Measurements from ENCODE around the gene CLCN2.

Gene CLCN2

DNA sequence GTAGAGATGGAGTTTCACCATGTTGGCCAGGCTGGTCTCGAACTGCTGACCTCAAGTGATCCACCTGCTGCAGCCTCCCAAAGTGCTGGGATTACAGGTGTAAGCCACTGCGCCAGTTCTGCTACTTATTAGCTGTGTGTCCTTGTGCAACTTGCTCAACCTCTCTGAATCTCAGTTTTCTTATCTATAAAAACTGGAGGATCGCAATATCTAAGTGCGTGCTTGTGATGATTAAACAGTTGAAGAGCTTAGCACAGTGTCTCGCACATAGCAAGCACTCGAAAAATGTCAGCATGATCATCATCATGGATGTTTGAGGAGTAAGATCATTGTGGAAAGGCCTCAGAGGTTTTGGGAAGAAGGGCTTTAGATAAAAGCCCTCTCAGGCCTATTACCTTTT is 10.8 kb downstream of the CLCN2 start:
- WGBS, result 96% methylated on average over 6 of the region's 6 CpGs
- H3K36me3 ChIP-seq (ENCODE audit: insufficient read depth, low read length), result peaks cover 42% of the 10 kb centered on the region
- H3K27me3 ChIP-seq (ENCODE audit: insufficient read depth, low read length), result no peaks in the 10 kb centered on the region
- no peak overlapping the region for H3K27ac ChIP-seq (ENCODE audit: low read depth, low read length)
- H3K4me1 ChIP-seq (ENCODE audit: insufficient read depth, low read length), result peaks cover 5% of the 10 kb centered on the region; the same call in 1 of the 2 replicates
- H3K9me3 ChIP-seq (ENCODE audit: insufficient read depth, low read depth, low read length), result no peaks in the 10 kb centered on the region
- H3K4me3 ChIP-seq (ENCODE audit: low read length), result no peak overlapping the region
- no peak overlapping the region for H3K9ac ChIP-seq (ENCODE audit: low read depth, low read length)

DNA sequence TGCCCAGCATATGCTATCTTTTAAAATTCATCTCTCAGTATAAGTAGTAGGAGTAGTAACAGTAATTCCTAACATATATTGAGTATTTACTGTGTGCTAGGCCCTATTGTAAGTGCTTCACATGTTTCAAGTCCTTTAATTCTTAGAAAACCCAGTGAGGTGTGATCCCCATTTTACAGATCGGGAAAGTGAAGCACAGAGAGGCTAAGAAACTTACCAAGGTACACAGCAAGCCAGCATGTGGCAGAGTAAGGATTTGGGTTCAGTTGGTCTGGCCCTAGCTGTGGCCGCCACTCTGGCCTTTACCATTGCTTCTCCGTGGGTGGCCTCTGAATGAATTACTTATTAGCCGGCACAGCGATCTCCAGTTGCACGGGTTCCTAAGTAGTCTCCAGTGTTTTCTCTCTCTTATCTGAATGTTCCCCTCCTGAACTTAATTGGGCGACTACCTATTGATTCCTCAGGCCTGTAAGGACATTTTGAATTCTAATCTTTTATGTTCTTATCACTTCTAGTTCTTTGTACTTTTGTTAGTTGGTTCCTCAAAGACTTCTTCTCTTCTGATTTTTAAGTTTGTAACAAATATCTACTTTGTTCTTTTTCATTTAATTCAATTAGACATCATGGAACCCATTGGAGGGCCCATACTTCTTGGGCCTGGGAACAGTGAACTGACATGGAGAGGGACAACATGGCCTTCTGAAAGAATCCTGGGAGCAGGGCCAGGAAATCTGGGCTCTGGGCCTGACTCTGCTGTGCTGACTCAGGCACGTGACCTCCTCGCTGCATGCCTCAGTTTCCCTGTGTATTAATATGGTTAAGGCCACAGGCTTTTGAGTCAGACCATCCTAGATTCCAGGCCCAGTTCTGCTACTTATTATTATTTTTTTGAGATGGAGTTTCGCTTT is 11.6 kb downstream of the CLCN2 start:
- H3K27ac ChIP-seq (ENCODE audit: low read depth, low read length), result no peak overlapping the region
- H3K4me1 ChIP-seq (ENCODE audit: insufficient read depth, low read length), result peaks cover 9% of the 10 kb centered on the region; the same call in 1 of the 2 replicates
- no peak overlapping the region for H3K9ac ChIP-seq (ENCODE audit: low read depth, low read length)
- 88% methylated on average over 10 of the region's 10 CpGs for WGBS
- peaks cover 36% of the 10 kb centered on the region for H3K36me3 ChIP-seq (ENCODE audit: insufficient read depth, low read length)
- no peaks in the 10 kb centered on the region for H3K27me3 ChIP-seq (ENCODE audit: insufficient read depth, low read length)
- H3K4me3 ChIP-seq (ENCODE audit: low read length), result no peak overlapping the region
- H3K9me3 ChIP-seq (ENCODE audit: insufficient read depth, low read depth, low read length), result no peaks in the 10 kb centered on the region

DNA sequence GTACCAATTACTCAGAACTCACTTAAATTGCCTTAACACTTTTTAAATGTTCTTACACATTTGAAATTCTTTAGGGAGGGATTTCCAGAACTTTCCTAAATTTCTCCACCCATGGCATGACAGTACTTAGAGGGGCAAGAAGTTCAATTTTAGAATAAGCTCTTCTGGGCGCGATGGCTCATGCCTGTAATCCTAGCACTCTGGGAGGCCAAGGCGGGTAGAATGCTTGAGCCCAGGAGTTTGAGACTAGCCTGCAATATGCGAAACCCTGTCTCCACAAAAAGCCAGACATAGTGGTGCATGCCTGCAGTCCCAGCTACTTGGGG is 13.4 kb downstream of the CLCN2 start:
- Histone ChIP-seq H3K4me1 (ENCODE audit: insufficient read depth, low read length) (peaks cover 9% of the 10 kb centered on the region; the same call in 1 of the 2 replicates), H3K9me3 (ENCODE audit: insufficient read depth, low read depth, low read length) (no peaks in the 10 kb centered on the region), H3K9ac (ENCODE audit: low read depth, low read length) (no peak overlapping the region), H3K27me3 (ENCODE audit: insufficient read depth, low read length) (no peaks in the 10 kb centered on the region), H3K36me3 (ENCODE audit: insufficient read depth, low read length) (peaks cover 35% of the 10 kb centered on the region), H3K4me3 (ENCODE audit: low read length) (no peak overlapping the region), H3K27ac (ENCODE audit: low read depth, low read length) (no peak overlapping the region)
- WGBS, result 89% methylated on average over 4 of the region's 4 CpGs

- WGBS, result 91% methylated on average over 12 of the region's 12 CpGs
- H3K9ac ChIP-seq (ENCODE audit: low read depth, low read length), result 0 out of 2 replicates have a peak overlapping the region, but pooled peaks have one; percentile 2
- H3K4me1 ChIP-seq (ENCODE audit: insufficient read depth, low read length), result peaks cover 9% of the 10 kb centered on the region; the same call in 1 of the 2 replicates
- peaks cover 33% of the 10 kb centered on the region for H3K36me3 ChIP-seq (ENCODE audit: insufficient read depth, low read length)
- H3K27ac ChIP-seq (ENCODE audit: low read depth, low read length), result no peak overlapping the region
- no peaks in the 10 kb centered on the region for H3K27me3 ChIP-seq (ENCODE audit: insufficient read depth, low read length)
- H3K9me3 ChIP-seq (ENCODE audit: insufficient read depth, low read depth, low read length), result no peaks in the 10 kb centered on the region
- H3K4me3 ChIP-seq (ENCODE audit: low read length), result no peak overlapping the region
Measured at GRCh38 chr3:184347321-184348056, 13.9 kb downstream of the CLCN2 start.

DNA sequence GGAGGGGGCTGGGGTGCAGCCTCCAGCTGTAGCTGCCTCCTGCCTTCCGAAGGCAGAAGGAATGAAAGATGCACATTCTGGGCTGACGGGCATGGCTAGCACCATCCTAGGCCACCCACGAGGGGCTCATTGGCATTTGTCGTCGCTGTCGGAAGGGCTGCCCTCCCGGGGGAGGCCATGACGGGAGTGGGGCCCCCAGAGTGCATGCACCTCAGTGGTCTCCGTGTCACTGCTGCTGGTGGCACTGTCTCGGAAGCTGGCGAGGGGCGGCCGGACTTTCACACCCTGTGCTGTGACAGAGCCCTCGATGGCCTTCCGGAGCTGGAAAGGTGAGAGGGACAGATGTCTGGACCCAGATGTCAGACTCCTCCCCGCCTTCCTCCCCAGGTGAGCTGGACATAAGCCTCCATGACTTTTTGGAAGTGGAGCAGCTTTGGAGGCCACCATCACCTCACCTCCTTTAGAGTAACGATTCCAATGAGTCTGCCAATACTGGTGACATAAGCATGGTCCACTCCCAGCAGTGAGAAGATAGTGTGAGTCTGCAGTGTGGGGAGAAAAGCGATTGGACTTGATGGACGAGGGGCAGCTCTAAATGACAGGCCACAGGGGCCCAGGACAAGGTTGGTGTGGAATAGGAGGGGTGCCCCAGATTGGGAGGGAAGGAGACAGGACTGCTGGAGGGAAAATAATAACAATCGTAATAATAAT is 14.8 kb downstream of the CLCN2 start:
- peaks cover 9% of the 10 kb centered on the region; the same call in 1 of the 2 replicates for H3K4me1 ChIP-seq (ENCODE audit: insufficient read depth, low read length)
- no peaks in the 10 kb centered on the region for H3K9me3 ChIP-seq (ENCODE audit: insufficient read depth, low read depth, low read length)
- H3K36me3 ChIP-seq (ENCODE audit: insufficient read depth, low read length), result peaks cover 32% of the 10 kb centered on the region
- H3K9ac ChIP-seq (ENCODE audit: low read depth, low read length), result no peak overlapping the region
- H3K4me3 ChIP-seq (ENCODE audit: low read length), result no peak overlapping the region
- H3K27ac ChIP-seq (ENCODE audit: low read depth, low read length), result no peak overlapping the region
- H3K27me3 ChIP-seq (ENCODE audit: insufficient read depth, low read length), result no peaks in the 10 kb centered on the region
- 95% methylated on average over 20 of the region's 20 CpGs for WGBS

DNA sequence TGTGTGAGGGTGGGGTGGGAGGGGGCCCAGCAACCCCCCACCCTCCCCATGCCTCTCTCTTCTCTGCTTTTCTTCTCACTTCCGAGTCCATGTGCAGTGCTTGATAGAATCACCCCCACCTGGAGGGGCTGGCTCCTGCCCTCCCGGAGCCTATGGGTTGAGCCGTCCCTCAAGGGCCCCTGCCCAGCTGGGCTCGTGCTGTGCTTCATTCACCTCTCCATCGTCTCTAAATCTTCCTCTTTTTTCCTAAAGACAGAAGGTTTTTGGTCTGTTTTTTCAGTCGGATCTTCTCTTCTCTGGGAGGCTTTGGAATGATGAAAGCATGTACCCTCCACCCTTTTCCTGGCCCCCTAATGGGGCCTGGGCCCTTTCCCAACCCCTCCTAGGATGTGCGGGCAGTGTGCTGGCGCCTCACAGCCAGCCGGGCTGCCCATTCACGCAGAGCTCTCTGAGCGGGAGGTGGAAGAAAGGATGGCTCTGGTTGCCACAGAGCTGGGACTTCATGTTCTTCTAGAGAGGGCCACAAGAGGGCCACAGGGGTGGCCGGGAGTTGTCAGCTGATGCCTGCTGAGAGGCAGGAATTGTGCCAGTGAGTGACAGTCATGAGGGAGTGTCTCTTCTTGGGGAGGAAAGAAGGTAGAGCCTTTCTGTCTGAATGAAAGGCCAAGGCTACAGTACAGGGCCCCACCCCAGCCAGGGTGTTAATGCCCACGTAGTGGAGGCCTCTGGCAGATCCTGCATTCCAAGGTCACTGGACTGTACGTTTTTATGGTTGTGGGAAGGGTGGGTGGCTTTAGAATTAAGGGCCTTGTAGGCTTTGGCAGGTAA is 15.9 kb downstream of the CLCN2 start:
- Histone ChIP-seq H3K9ac (ENCODE audit: low read depth, low read length) (no peak overlapping the region), H3K27ac (ENCODE audit: low read depth, low read length) (peak overlapping the region; percentile 68), H3K4me1 (ENCODE audit: insufficient read depth, low read length) (peaks cover 9% of the 10 kb centered on the region; the same call in 1 of the 2 replicates), H3K4me3 (ENCODE audit: low read length) (no peak overlapping the region), H3K36me3 (ENCODE audit: insufficient read depth, low read length) (peaks cover 30% of the 10 kb centered on the region), H3K27me3 (ENCODE audit: insufficient read depth, low read length) (no peaks in the 10 kb centered on the region), H3K9me3 (ENCODE audit: insufficient read depth, low read depth, low read length) (no peaks in the 10 kb centered on the region)
- 23% methylated on average over 14 of the region's 14 CpGs for WGBS

GRCh38 chr3:184344579-184345316 is 16.7 kb downstream of the CLCN2 start:
- Histone ChIP-seq H3K27ac (ENCODE audit: low read depth, low read length) (peak overlapping the region; percentile 25; the same call in 1 of the 2 replicates), H3K27me3 (ENCODE audit: insufficient read depth, low read length) (no peaks in the 10 kb centered on the region), H3K4me3 (ENCODE audit: low read length) (no peak overlapping the region), H3K36me3 (ENCODE audit: insufficient read depth, low read length) (peaks cover 30% of the 10 kb centered on the region), H3K4me1 (ENCODE audit: insufficient read depth, low read length) (peaks cover 9% of the 10 kb centered on the region; the same call in 1 of the 2 replicates), H3K9me3 (ENCODE audit: insufficient read depth, low read depth, low read length) (no peaks in the 10 kb centered on the region), H3K9ac (ENCODE audit: low read depth, low read length) (no peak overlapping the region)
- 87% methylated on average over 23 of the region's 24 CpGs for WGBS

GRCh38 chr3:184343200-184343876 is 18.1 kb downstream of the CLCN2 start:
- Histone ChIP-seq H3K4me3 (ENCODE audit: low read length) (no peak overlapping the region), H3K27me3 (ENCODE audit: insufficient read depth, low read length) (no peaks in the 10 kb centered on the region), H3K36me3 (ENCODE audit: insufficient read depth, low read length) (peaks cover 30% of the 10 kb centered on the region), H3K27ac (ENCODE audit: low read depth, low read length) (no peak overlapping the region), H3K9ac (ENCODE audit: low read depth, low read length) (no peak overlapping the region), H3K4me1 (ENCODE audit: insufficient read depth, low read length) (peaks cover 15% of the 10 kb centered on the region), H3K9me3 (ENCODE audit: insufficient read depth, low read depth, low read length) (no peaks in the 10 kb centered on the region)
- 83% methylated on average over 5 of the region's 5 CpGs for WGBS

- Histone ChIP-seq H3K9me3 (ENCODE audit: insufficient read depth, low read depth, low read length) (no peaks in the 10 kb centered on the region), H3K36me3 (ENCODE audit: insufficient read depth, low read length) (peaks cover 28% of the 10 kb centered on the region), H3K4me3 (ENCODE audit: low read length) (no peak overlapping the region), H3K4me1 (ENCODE audit: insufficient read depth, low read length) (peaks cover 22% of the 10 kb centered on the region), H3K27ac (ENCODE audit: low read depth, low read length) (no peak overlapping the region), H3K27me3 (ENCODE audit: insufficient read depth, low read length) (no peaks in the 10 kb centered on the region), H3K9ac (ENCODE audit: low read depth, low read length) (no peak overlapping the region)
- 96% methylated on average over 7 of the region's 7 CpGs for WGBS
Measured at GRCh38 chr3:184341925-184342324, 19.5 kb downstream of the CLCN2 start.
